Common myeloid progenitor, CD34-positive (primary cell): ENCODE data around the gene TRIM62.
"Not testable (repeated sequence)": the region's sequence is repeated elsewhere in the genome, so short reads cannot be mapped to it uniquely, and the experiment has no call there.

Source experiments
- CTCF ChIA-PET: fragments of 350-600 bp; sonication (Branson Sonifier 250); formaldehyde crosslinking; loops from one replicate; lab custom pipeline; 2021; ENCODE audit warnings: antibody characterized with exemption; lab: Charles Lee
- POLR2A ChIA-PET: fragments of 350-600 bp; sonication (Branson Sonifier 250); formaldehyde crosslinking; loops from one replicate; lab custom pipeline; 2021; ENCODE audit warnings: antibody characterized with exemption; lab: Charles Lee
- DNase-seq, 3 donors: peaks; one replicate each; pipeline versions ENCODE4 v3.0.0 to v3.0.0-alpha.2; 2013
- H3K27ac ChIP-seq, 2 experiments: 1 replicate in 1 of 2; 2 replicates in 1 of 2; pipeline ENCODE4 v1.7.0; 2013; ENCODE audit warnings: inconsistent platforms in 2 of 2, low read length in 2 of 2, mild to moderate bottlenecking in 2 of 2, low read depth in 1 of 2, moderate library complexity in 1 of 2; ENCODE audit not compliant: severe bottlenecking in 2 of 2, insufficient read depth in 1 of 2, poor library complexity in 1 of 2
- H3K27me3 ChIP-seq, 5 experiments: replicated peaks in 2 of 5; 1 replicate in 3 of 5; 2 replicates in 2 of 5; pipeline versions ENCODE4 v1.6.1 to v1.7.0; 2013; ENCODE audit warnings: low read length in 4 of 5, mild to moderate bottlenecking in 2 of 5, moderate library complexity in 2 of 5, inconsistent platforms in 1 of 5; ENCODE audit not compliant: insufficient read depth in 5 of 5, control insufficient read depth in 4 of 5
- H3K36me3 ChIP-seq, 4 experiments: 1 replicate in 2 of 4; 2 replicates in 2 of 4; pipeline versions ENCODE4 v1.6.1 to v1.7.0; 2013; ENCODE audit warnings: low read length in 3 of 4, control low read depth in 1 of 4, mild to moderate bottlenecking in 1 of 4; ENCODE audit not compliant: control insufficient read depth in 4 of 4, insufficient read depth in 4 of 4
- H3K4me1 ChIP-seq, 4 experiments: 1 replicate in 3 of 4; 2 replicates in 1 of 4; pipeline versions ENCODE4 v1.6.1 to v1.7.1; 2013; ENCODE audit warnings: low read length in 3 of 4, mild to moderate bottlenecking in 3 of 4, control low read depth in 1 of 4, inconsistent platforms in 1 of 4, moderate library complexity in 1 of 4; ENCODE audit not compliant: control insufficient read depth in 4 of 4, insufficient read depth in 4 of 4; ENCODE audit errors: control extremely low read depth in 1 of 4
- H3K4me3 ChIP-seq, 7 experiments: 1 replicate in 4 of 7; 2 replicates in 3 of 7; pipeline versions ENCODE4 v1.5.1 to v1.7.0; 2013; ENCODE audit warnings: mild to moderate bottlenecking in 7 of 7, low read length in 6 of 7, moderate library complexity in 6 of 7, inconsistent platforms in 2 of 7, low read depth in 2 of 7, control low read depth in 1 of 7; ENCODE audit not compliant: insufficient read depth in 4 of 7, control insufficient read depth in 1 of 7; ENCODE audit errors: extremely low read depth in 1 of 7
- H3K9me3 ChIP-seq, 5 experiments: 1 replicate in 4 of 5; 2 replicates in 1 of 5; pipeline versions ENCODE4 v1.6.1 to v1.7.1; 2013; ENCODE audit warnings: low read length in 4 of 5, mild to moderate bottlenecking in 2 of 5, inconsistent platforms in 1 of 5, low read depth in 1 of 5, moderate library complexity in 1 of 5; ENCODE audit not compliant: control insufficient read depth in 4 of 5, insufficient read depth in 2 of 5; ENCODE audit errors: control extremely low read depth in 1 of 5
- WGBS: methylation state at CpG from one replicate; pipeline ENCODE4 v1.1.5; 2013; ENCODE audit not compliant: insufficient coverage; 5-methylcytosine and 5-hydroxymethylcytosine counted together

The TRIM62 gene

DNA sequence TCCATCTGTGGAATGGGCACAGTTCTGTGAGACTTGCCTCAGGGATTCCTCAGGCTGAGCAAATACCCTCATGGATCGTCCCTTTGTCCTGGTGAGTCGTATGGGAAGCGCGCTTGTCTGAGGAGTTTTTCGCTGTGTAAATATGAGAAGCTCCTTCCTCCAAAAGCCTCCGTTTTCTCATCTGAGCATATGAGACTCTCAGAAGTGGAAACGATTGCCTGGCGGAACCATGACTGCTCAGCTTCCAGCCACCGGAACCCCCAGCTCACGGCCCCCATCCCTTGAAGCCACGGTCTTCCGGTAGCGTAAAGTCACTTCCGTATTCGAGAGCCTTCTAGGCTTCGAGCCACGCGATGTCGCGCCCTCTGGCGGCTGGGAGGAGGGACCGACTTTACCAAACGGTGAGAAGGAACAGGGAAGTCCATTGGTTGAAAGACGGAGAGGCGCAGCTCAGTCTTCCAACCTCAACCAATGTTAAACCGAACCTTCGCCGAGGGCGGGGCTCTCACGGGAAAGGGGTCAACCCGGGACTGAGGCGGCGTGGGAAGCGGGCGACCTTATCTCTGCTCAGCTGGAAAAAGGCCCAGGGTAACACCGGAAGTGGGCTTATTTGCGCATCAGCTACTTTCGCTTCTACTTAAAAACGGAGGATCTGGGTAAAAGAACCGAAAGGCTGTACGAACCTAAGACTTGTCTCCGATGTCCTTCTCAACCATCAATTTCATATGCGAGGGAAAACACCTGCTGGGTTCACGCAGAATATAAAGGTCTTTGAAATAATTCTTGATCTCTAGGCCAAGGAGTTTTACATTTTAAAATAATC lies 54.6 kb downstream of the TRIM62 start:
- peaks cover 10 to 28% (median 16%) of the 10 kb centered on the region in 4 experiments for H3K4me1 ChIP-seq
- peak overlapping the region; percentile 57 to 98 (median 87) for H3K4me3 ChIP-seq
- ChIA-PET CTCF (interaction anchor here (0.6 to 2.8 kb wide), 14 partner anchors 9 to 344 kb away, joined by 3 to 13 read pairs (median 5); partner anchors contain the start of gene TRIM62), POLR2A (interaction anchor here (0.6 to 0.9 kb wide), 2 partner anchors 29 to 385 kb away, joined by 3 read pairs; no protein-coding TSS in a partner anchor)
- H3K36me3 ChIP-seq = peaks cover 0 to 2% (median 0%) of the 10 kb centered on the region in 4 experiments
- WGBS = under 1% methylated on average over 44 of the region's 44 CpGs
- peak; percentile 100 for DNase-seq
- H3K27me3 ChIP-seq = no peaks in the 10 kb centered on the region
- H3K27ac ChIP-seq = peak overlapping the region; percentile 78 to 90
- H3K9me3 ChIP-seq = no peaks in the 10 kb centered on the region

DNA sequence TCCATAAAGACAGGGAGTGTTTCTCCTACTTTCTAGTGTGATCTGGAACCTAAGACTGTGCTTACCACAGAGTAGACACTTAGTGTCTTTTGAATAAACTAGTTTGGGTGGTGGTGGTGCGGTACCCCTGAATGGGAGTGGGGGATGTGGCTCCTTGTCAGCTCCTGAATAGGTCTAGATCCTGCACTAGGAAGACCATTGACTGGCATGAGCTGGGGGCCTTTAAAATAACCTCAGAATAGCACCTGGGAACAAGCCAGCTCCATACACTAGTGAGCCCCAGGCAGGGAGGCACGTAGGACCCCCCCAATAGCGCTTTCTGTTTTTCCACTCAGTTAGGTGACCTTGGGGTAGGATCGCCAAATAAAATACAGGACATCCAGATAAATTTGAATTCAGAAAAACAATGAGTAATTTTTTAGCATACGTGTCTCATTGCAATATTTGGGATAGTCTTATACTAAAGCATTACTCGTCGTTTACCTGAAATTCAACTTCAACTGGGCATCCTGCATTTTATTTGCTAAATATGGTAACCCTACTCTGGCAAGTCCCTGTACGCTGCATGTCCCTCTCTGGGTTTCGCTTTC lies 55.3 kb downstream of the TRIM62 start:
- WGBS = 26% methylated on average over 6 of the region's 9 CpGs
- H3K27ac ChIP-seq = peak overlapping the region; percentile 61 to 90
- no peaks in the 10 kb centered on the region for H3K9me3 ChIP-seq
- peak overlapping the region; percentile 57 to 98 (median 87) for H3K4me3 ChIP-seq
- CTCF ChIA-PET = interaction anchor here (0.6 to 2.8 kb wide), 14 partner anchors 9 to 345 kb away, joined by 3 to 13 read pairs (median 5); partner anchors contain the start of gene TRIM62
- H3K27me3 ChIP-seq = no peaks in the 10 kb centered on the region
- POLR2A ChIA-PET = interaction anchor here (0.6 to 0.9 kb wide), 2 partner anchors 28 to 384 kb away, joined by 3 read pairs; no protein-coding TSS in a partner anchor
- H3K36me3 ChIP-seq = peaks cover 0 to 2% (median 0%) of the 10 kb centered on the region in 4 experiments
- peaks cover 10 to 23% (median 16%) of the 10 kb centered on the region in 4 experiments for H3K4me1 ChIP-seq
- no peak for DNase-seq

DNA sequence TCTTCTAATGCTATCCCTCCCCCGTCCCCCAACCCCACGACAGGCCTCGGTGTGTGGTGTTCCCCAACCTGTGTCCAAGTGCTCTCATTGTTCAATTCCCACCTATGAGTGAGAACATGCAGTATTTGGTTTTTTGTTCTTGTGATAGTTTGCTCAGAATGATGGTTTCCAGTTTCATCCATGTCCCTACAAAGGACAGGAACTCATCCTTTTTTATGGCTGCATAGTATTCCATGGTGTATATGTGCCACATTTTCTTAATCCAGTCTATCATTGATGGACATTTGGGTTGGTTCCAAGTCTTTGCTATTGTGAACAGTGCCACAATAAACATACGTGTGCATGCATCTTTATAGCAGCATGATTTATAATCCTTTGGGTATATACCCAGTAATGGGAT lies 57.2 kb downstream of the TRIM62 start:
- H3K27me3 ChIP-seq, DNase-seq, H3K27ac ChIP-seq, H3K4me3 ChIP-seq, H3K9me3 ChIP-seq, POLR2A ChIA-PET, H3K36me3 ChIP-seq: not testable (repeated sequence)
- no CpG with 5 or more reads among the region's 4 CpGs for WGBS
- CTCF ChIA-PET = interaction anchor here (1.0 kb wide), 1 partner anchor 346 kb away, joined by 3 read pairs; no protein-coding TSS in a partner anchor
- H3K4me1 ChIP-seq = peaks cover 10 to 19% (median 15%) of the 10 kb centered on the region in 4 experiments

DNA sequence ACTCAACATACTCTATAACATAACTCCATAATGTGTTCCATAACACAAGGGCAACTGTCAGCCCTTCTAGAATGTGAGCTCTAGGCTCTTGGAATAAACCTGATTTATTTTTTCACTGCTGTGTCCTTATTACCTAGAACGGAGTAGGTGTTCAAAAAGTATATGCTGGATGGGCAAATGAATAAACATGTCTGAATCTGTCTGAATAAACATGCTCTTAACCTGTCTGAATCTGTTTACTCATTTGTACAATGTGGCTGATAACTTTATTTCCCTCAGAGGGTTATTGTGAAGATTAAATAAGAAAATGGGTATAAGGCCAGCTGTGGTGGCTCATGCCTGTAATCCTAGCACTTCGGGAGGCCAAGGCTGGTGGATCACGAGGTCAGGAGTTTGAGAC lies 58.6 kb downstream of the TRIM62 start:
- ChIA-PET CTCF (interaction anchor here (1.0 to 1.6 kb wide), 3 partner anchors 11 to 20 kb away, joined by 3 read pairs; no protein-coding TSS in a partner anchor), POLR2A (no interaction called here)
- DNase-seq = no peak
- Histone ChIP-seq H3K27me3 (no peaks in the 10 kb centered on the region), H3K4me3 (no peak overlapping the region), H3K36me3 (no peaks in the 10 kb centered on the region), H3K9me3 (no peaks in the 10 kb centered on the region), H3K4me1 (peaks cover 9 to 16% (median 13%) of the 10 kb centered on the region in 4 experiments), H3K27ac (no peak overlapping the region)
- 94% methylated on average over 3 of the region's 3 CpGs for WGBS

DNA sequence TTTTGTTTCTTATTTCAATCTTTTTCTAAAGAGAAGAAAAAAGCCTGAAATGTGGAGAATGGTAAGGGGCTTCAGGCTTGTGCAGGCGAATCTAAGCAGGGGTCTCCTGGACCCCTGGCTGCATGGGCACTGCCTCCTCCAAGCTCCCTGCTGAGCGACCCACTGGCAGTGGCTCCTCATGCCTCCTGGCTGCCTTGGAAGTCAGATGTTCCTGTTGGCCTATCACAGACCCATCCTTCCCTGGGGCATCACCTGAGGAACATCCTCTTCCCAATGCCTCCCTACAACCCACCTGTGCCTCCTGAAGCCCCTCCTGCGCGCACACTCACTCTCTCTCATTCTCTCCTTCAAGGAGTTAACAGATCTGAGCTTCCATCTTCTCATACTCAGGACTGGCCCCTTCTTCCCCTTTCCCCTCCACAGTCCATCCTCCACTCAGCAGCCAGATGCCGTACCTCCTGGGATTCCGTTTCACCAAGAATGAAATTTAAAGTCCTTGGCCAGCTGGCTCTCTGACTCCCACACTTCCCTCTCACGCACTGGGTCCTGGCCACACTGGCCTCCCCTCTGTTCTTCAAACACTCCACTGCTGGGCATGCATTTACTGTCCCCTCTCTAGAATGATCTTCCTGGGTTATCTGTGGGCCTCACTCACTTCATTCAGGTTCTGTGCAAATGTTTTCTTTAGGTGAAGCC lies 59.2 kb downstream of the TRIM62 start:
- Histone ChIP-seq H3K27ac (no peak overlapping the region), H3K27me3 (no peaks in the 10 kb centered on the region), H3K4me1 (peaks cover 5 to 13% (median 8%) of the 10 kb centered on the region in 4 experiments), H3K36me3 (no peaks in the 10 kb centered on the region), H3K4me3 (no peak overlapping the region), H3K9me3 (no peaks in the 10 kb centered on the region)
- 98% methylated on average over 7 of the region's 7 CpGs for WGBS
- DNase-seq = no peak
- ChIA-PET CTCF (interaction anchor here (1.0 to 1.6 kb wide), 3 partner anchors 11 to 20 kb away, joined by 3 read pairs; no protein-coding TSS in a partner anchor), POLR2A (no interaction called here)

DNA sequence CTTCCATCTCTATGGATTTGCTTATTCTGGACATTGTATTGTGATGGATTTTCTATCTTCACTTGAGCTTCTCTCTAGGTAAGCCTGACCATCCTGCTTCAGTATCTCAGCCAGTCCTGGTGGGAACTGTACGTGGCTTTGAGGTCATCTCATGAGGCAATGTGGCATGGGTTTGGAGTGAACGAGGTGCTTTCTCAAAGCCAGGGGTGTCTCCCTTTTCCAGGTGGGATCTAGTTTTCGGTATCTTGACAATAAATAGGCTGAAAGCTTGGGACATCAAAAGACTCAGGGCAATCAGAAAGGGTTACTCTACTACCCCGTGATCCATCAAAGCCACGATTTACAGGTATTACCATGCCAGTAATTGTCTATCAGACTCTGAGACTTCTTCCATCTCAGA lies 60.1 kb downstream of the TRIM62 start:
- no peak overlapping the region for H3K4me3 ChIP-seq
- no peaks in the 10 kb centered on the region for H3K36me3 ChIP-seq
- peaks cover 2 to 10% (median 5%) of the 10 kb centered on the region in 4 experiments for H3K4me1 ChIP-seq
- POLR2A ChIA-PET = no interaction called here
- CTCF ChIA-PET = no interaction called here
- no peaks in the 10 kb centered on the region for H3K27me3 ChIP-seq
- DNase-seq = no peak
- H3K27ac ChIP-seq = no peak overlapping the region
- no peaks in the 10 kb centered on the region for H3K9me3 ChIP-seq
- WGBS = 89% methylated on average over 3 of the region's 5 CpGs
